Keratinocyte (primary cell): Measurements from ENCODE around the gene SYCP1.

ENCODE experiments used
- EZH2 ChIP-seq: IDR thresholded peaks from one replicate; pipeline ENCODE4 v1.6.1; 2012; ENCODE audit warnings: inconsistent platforms, mild to moderate bottlenecking, low read length, moderate library complexity
- TF ChIP-seq, protein P1 (sequence below), 3 experiments: IDR thresholded peaks in 1 of 3; conservative IDR thresholded peaks in 1 of 3; optimal IDR thresholded peaks in 1 of 3; 2 replicates in 2 of 3; 3 replicates in 1 of 3; pipeline versions ENCODE3 to v1.5.1; 2011; ENCODE audit warnings: low read length in 3 of 3, mild to moderate bottlenecking in 3 of 3, moderate library complexity in 2 of 3, control low read depth in 1 of 3, inconsistent platforms in 1 of 3; ENCODE audit not compliant: insufficient read depth in 2 of 3; ENCODE audit errors: extremely low read depth in 1 of 3

DNA sequence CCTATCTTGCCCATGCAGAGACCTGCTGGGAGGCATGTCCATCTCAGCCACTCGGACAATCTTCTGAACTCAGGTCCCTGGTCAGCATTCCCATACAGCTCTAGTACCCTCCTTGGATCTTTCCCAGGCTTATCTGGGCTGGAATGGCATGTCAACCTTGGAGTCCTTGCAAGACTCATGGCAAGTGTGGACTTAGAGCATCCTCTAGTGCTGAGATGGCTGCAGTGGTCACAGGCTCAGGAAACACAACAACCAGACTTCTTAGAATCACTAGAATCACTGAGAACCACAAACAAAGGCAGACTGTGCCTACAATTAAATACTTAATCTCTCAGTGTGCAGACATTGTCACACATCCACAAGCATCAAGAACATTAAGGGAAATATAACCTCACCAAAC lies 101.9 kb downstream of the SYCP1 start:
- TF ChIP-seq, protein P1, sequence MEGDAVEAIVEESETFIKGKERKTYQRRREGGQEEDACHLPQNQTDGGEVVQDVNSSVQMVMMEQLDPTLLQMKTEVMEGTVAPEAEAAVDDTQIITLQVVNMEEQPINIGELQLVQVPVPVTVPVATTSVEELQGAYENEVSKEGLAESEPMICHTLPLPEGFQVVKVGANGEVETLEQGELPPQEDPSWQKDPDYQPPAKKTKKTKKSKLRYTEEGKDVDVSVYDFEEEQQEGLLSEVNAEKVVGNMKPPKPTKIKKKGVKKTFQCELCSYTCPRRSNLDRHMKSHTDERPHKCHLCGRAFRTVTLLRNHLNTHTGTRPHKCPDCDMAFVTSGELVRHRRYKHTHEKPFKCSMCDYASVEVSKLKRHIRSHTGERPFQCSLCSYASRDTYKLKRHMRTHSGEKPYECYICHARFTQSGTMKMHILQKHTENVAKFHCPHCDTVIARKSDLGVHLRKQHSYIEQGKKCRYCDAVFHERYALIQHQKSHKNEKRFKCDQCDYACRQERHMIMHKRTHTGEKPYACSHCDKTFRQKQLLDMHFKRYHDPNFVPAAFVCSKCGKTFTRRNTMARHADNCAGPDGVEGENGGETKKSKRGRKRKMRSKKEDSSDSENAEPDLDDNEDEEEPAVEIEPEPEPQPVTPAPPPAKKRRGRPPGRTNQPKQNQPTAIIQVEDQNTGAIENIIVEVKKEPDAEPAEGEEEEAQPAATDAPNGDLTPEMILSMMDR (optimal IDR thresholded peaks at IDR 0.05 in 1 of 3, IDR thresholded peaks at IDR 0.05 in 1 of 3, conservative IDR thresholded peaks at IDR 0.05 in 1 of 3; ENCODE audit: extremely low read depth in 1 of 3, insufficient read depth in 2 of 3, low read length in 3 of 3), result peak; percentile 68 to 86 (median 77)
- no peak for TF ChIP-seq EZH2
